Pancreas (tissue), 10 donors: ENCODE results near the gene ESR1. TPM values are rescaled to one million over a fixed set of nuclear protein-coding genes. Genes with fewer than 3 reads are reported as not detected.
A peak's percentile ranks its signal among the peaks of the same experiment; 100 is the strongest.
"Not testable (repeated sequence)": the region's sequence is repeated elsewhere in the genome, so short reads cannot be mapped to it uniquely, and the experiment has no call there.

ENCODE experiments used
- ATAC-seq, 4 donors: fragments of 200-7000 bp; cut with Tn5 transposase; one replicate each; pipeline versions ENCODE4 v1.8.0 to v1.9.1; 2020; ENCODE audit warnings: mild to moderate bottlenecking in 4 of 4, moderate library complexity in 4 of 4
- DNase-seq, 6 donors: peaks; one replicate each; pipeline ENCODE4 v3.0.0-alpha.2; 2020
- FAIRE-seq: peaks from 2 replicates; lab custom pipeline; 2012; peaks lifted over from hg19 to GRCh38; lab: Jason Lieb, UNC
- H3K27ac ChIP-seq, 4 donors: fragments of 200-600 bp; sonication (generic); 1 replicate in 3 of 4; 2 replicates in 1 of 4; pipeline versions ENCODE4 v1.5.0 to v1.8.0; 2020
- H3K27me3 ChIP-seq, 4 donors: fragments of 200-600 bp; one replicate each; pipeline ENCODE4 v1.8.0; 2021
- H3K36me3 ChIP-seq, 3 donors: fragments of 200-600 bp; sonication (generic) in 1 of 3; one replicate each; pipeline versions ENCODE4 v1.5.0 to v1.8.0; 2020 to 2021
- H3K4me1 ChIP-seq, 3 donors: fragments of 200-600 bp; one replicate each; pipeline ENCODE4 v1.8.0; 2021
- H3K4me3 ChIP-seq, 4 donors: fragments of 200-600 bp; sonication (generic) in 2 of 4; one replicate each; pipeline versions ENCODE4 v1.5.0 to v1.8.0; 2020 to 2021
- H3K9me3 ChIP-seq, 4 donors: fragments of 200-600 bp; one replicate each; pipeline ENCODE4 v1.8.0; 2021
- WGBS, 2 donors: extraction: QIAGEN DNeasy Blood & Tissue Kit; methylation state at CpG; one replicate each; pipeline ENCODE4 v1.1.7; 2013; 5-methylcytosine and 5-hydroxymethylcytosine counted together
- intact Hi-C, 3 donors: fragments of 100-400 bp; cut with DNase I; formaldehyde crosslinking; loops; one replicate each; pipeline versions ENCODE4 v1.11.1 to v1.14.2; 2022
- polyA plus RNA-seq, 2 donors: library from polyadenylated mRNA; stranded (reverse); fragments of 200-250 nt; gene quantifications; one replicate each; pipeline ENCODE4 v1.2.3, GENCODE V29; 2013
- total RNA-seq, 6 donors: library from RNA; stranded (reverse); fragmentation: NEBNext Ultra II Directional in 4 of 6; extraction: Animal tissue kit (Norgen Biotek cat#: 25700) in 4 of 6; gene quantifications; one replicate each; pipeline versions ENCODE4 v1.2.1 to v1.2.4, GENCODE V29; 2021 to 2023
- TF ChIP-seq, protein P1 (sequence below), 4 donors: fragments of 200-600 bp; sonication (generic) in 3 of 4; IDR thresholded peaks; one replicate each; pipeline versions ENCODE4 v1.5.0 to v1.8.0; 2021; ENCODE audit warnings: antibody characterized with exemption in 4 of 4
- donor health status: healthy with polysubstance abuse.
- donor health status: DM: no; HTN: no; CAD: no; lungs with moderate emphysema.
- donor health status: DM: no; HTN: no; CAD: no.
- donor health status: control.
- donor health status: control.
- donor health status: Bipolar disorder and iron deficiency.
- donor health status: DM: yes; HTN: yes; CAD: no.
- donor health status: DM: no; HTN: no; CAD: no.
- donor health status: DM: no; HTN: no; CAD: no.
- donor health status: DM: yes; HTN: yes; CAD: no.

ESR1 gene
- total and polyA plus RNA-seq, 8 donors, result 0.19 to 1.0 (median 0.41) TPM

DNA sequence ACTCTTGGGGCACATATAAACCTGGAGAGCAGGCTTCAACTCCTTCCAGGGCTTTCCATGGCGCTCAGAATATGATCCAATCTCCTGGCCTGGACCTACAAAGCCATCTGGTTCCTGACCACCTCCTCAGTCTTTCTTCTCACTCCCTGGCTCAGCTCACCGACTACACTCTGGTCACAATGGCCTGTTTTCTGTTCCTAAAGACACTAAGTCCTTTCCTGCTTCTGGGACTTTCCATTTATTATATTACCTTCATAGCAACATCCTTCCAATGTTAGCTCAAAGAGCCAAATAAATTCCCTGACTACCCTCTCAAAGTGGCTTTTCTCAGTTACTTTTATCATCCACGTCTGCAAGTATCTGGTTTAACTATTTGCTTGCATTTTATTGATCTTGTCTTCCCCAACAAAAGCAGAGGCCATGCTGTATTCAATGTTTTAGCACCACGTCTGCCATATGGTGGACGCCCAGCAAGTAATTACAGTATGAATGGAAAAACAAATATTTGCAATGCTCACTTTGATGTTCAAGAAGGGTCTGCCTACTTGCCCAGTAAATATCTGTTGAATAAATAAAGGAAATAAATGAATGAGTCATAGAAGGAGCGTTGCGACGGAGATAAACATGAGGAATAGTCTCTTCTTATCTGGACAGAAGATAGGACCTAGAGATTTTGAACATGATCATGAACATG is 328.4 kb downstream of the ESR1 start:
- Histone ChIP-seq H3K4me1 (no peaks in the 10 kb centered on the region), H3K9me3 (no peaks in the 10 kb centered on the region), H3K27me3 (no peaks in the 10 kb centered on the region), H3K36me3 (peaks cover 0 to 66% (median 3%) of the 10 kb centered on the region in 3 donors), H3K4me3 (no peak overlapping the region), H3K27ac (no peak overlapping the region)
- no peak for DNase-seq
- FAIRE-seq, result no peak
- WGBS, 2 donors, result 55 to 57% methylated on average over 8 of the region's 8 CpGs
- intact Hi-C loops, result no loop called here
- peak in 3 of 4 donors; percentile 14 to 73 (median 24) for ATAC-seq
- TF ChIP-seq, protein P1, sequence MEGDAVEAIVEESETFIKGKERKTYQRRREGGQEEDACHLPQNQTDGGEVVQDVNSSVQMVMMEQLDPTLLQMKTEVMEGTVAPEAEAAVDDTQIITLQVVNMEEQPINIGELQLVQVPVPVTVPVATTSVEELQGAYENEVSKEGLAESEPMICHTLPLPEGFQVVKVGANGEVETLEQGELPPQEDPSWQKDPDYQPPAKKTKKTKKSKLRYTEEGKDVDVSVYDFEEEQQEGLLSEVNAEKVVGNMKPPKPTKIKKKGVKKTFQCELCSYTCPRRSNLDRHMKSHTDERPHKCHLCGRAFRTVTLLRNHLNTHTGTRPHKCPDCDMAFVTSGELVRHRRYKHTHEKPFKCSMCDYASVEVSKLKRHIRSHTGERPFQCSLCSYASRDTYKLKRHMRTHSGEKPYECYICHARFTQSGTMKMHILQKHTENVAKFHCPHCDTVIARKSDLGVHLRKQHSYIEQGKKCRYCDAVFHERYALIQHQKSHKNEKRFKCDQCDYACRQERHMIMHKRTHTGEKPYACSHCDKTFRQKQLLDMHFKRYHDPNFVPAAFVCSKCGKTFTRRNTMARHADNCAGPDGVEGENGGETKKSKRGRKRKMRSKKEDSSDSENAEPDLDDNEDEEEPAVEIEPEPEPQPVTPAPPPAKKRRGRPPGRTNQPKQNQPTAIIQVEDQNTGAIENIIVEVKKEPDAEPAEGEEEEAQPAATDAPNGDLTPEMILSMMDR (IDR thresholded peaks at IDR 0.05), result no peak

DNA sequence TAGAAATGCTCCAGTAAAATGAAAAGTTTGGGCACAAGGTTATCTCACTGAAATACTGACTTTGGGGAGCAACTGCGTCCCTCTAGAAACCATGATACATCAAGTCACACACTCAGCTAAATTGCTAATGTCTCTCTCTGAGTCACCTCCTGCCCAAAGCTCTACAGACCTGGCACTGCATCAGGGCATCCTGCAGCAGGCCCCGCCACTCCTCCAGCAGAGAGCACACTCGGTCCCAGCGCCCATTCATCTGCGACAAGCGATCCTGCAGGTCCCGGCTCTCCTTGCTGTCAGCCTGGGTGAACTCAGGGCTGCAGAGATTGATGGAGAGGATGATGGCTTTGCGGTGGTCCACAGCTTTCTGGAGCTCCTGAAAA is 329.0 kb downstream of the ESR1 start:
- 92 to 95% methylated on average over 8 of the region's 8 CpGs for WGBS, 2 donors
- intact Hi-C loops, result no loop called here
- no peaks in the 10 kb centered on the region for H3K27me3 ChIP-seq
- DNase-seq (no peak), FAIRE-seq (no peak), ATAC-seq (peak in 2 of 4 donors; percentile 66 to 71)
- no peak overlapping the region for H3K4me3 ChIP-seq
- no peaks in the 10 kb centered on the region for H3K9me3 ChIP-seq
- no peaks in the 10 kb centered on the region for H3K4me1 ChIP-seq
- no peak overlapping the region for H3K27ac ChIP-seq
- TF ChIP-seq, protein P1 (IDR thresholded peaks at IDR 0.05), result no peak
- H3K36me3 ChIP-seq, result peaks cover 0 to 70% (median 3%) of the 10 kb centered on the region in 3 donors

DNA sequence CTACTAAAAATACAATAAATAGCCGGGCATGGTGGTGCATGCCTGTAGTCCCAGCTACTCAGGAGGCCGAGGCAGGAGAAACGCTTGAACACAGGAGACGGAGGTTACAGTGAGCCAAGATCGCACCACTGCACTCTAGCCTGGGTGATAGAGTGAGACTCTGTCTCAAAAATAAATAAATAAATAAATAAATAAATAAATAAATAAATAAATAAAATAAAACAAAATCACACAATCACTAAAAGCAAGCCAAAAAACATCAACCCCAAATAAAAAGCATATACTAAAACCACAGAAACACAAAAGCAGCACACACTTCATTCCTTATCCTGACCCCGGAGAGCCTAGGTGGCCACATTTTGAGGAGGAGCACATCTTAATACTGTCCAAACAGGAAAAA is 330.9 kb downstream of the ESR1 start:
- H3K4me3 ChIP-seq, H3K9me3 ChIP-seq: not testable (repeated sequence)
- WGBS, 2 donors, result 89 to 97% methylated on average over 6 of the region's 6 CpGs

DNA sequence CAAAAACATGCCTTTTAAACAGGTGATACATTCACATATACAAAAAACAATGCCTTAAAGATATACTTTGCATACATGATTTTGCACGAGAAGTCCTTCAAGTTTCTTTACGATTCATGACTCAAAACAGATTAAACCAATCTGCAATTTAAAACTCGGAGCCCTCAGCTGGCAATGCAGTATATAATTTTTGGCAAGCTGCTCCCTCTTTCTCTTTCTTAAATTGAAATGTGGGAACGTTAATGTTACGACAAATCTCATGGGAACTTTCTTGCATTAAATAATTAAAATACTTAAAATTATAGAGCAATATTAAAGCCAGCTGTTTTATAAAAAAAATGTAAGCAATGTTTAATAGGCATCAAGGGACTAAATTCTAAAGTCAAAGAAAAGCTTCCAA is 334.6 kb downstream of the ESR1 start:
- 82% methylated on average over 5 of the region's 5 CpGs for WGBS, 2 donors
- Histone ChIP-seq H3K36me3 (peaks cover 0 to 33% (median 12%) of the 10 kb centered on the region in 3 donors), H3K27ac (no peak overlapping the region), H3K27me3 (no peaks in the 10 kb centered on the region), H3K9me3 (no peaks in the 10 kb centered on the region), H3K4me3 (no peak overlapping the region), H3K4me1 (no peaks in the 10 kb centered on the region)
- TF ChIP-seq, protein P1 (IDR thresholded peaks at IDR 0.05), result no peak
- DNase-seq (no peak), FAIRE-seq (no peak), ATAC-seq (no peak)
- intact Hi-C loops, result no loop called here

More for the DNA sequence above, 330.9 kb downstream of the ESR1 start:
- H3K27ac ChIP-seq, H3K4me1 ChIP-seq, H3K27me3 ChIP-seq, intact Hi-C loops, FAIRE-seq, ATAC-seq, DNase-seq: not testable (repeated sequence)
- peaks cover 0 to 54% (median 3%) of the 10 kb centered on the region in 3 donors for H3K36me3 ChIP-seq

DNA sequence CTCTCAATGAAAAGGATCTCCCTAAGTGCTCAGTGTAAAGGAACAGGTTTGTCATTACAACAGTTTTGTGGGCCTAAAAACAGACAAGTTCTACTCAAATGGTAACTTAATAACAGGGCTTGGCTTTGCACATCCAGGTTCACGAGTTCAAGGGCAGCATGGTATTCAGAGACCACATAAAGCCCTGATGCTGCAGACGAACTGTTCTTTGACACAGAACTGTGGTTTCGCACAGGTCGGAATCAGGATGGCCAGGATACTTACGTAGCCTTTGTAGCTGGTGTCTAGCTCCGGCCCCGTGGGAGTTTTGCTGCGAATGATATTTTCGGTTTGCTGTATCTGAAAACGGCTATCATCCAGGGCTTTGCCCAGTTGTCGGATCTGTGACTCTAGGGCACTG is 335.9 kb downstream of the ESR1 start:
- Histone ChIP-seq H3K27ac (peak overlapping the region in 1 of 4 donors; percentile 41), H3K36me3 (peaks cover 0 to 45% (median 12%) of the 10 kb centered on the region in 3 donors), H3K4me1 (no peaks in the 10 kb centered on the region), H3K4me3 (no peak overlapping the region), H3K27me3 (no peaks in the 10 kb centered on the region), H3K9me3 (no peaks in the 10 kb centered on the region)
- DNase-seq (no peak), FAIRE-seq (no peak), ATAC-seq (peak in 2 of 4 donors; percentile 24 to 61)
- intact Hi-C loops, result no loop called here
- TF ChIP-seq, protein P1 (IDR thresholded peaks at IDR 0.05), result no peak
- WGBS, 2 donors, result 81 to 85% methylated on average over 11 of the region's 11 CpGs
